Activated B cell treated with CpG ODN at 0.5 μM for 24 hours (primary cell): ENCODE results near the gene TBX20. TPM values are rescaled to one million over a fixed set of nuclear protein-coding genes. Genes with fewer than 3 reads are reported as not detected.

ENCODE experiments used
- ATAC-seq: fragments of 200-7000 bp; cut with Tn5 transposase; one replicate; pipeline ENCODE4 v1.10.0; 2021; ENCODE audit warnings: low read depth, mild to moderate bottlenecking, moderate library complexity
- CTCF ChIA-PET: fragments of 350-600 bp; sonication (Branson Sonifier 250); formaldehyde crosslinking; loops from one replicate; lab custom pipeline; 2021; ENCODE audit warnings: antibody characterized with exemption; lab: Charles Lee
- POLR2A ChIA-PET: fragments of 350-600 bp; sonication (Branson Sonifier 250); formaldehyde crosslinking; loops from one replicate; lab custom pipeline; 2021; ENCODE audit warnings: antibody characterized with exemption; lab: Charles Lee
- DNase-seq: peaks from one replicate; pipeline ENCODE4 v3.0.0; 2022
- H3K27ac Mint-ChIP-seq: one replicate; pipeline ENCODE4 v1.8.0; 2020; ENCODE audit warnings: mixed read lengths
- H3K27me3 Mint-ChIP-seq: one replicate; pipeline ENCODE4 v1.8.0; 2021; ENCODE audit warnings: mixed read lengths
- H3K36me3 Mint-ChIP-seq: one replicate; pipeline ENCODE4 v1.8.0; 2021; ENCODE audit warnings: low read depth, mixed read lengths
- H3K4me1 Mint-ChIP-seq: one replicate; pipeline ENCODE4 v1.8.0; 2021; ENCODE audit warnings: mixed read lengths
- H3K4me3 Mint-ChIP-seq: one replicate; pipeline ENCODE4 v1.8.0; 2020; ENCODE audit warnings: mild to moderate bottlenecking, mixed read lengths
- H3K9me3 Mint-ChIP-seq: one replicate; pipeline ENCODE4 v1.8.0; 2020; ENCODE audit warnings: mixed read lengths
- CTCF ChIP-seq: fragments of 200-600 bp; IDR thresholded peaks from one replicate; pipeline ENCODE4 v1.8.0; 2022; ENCODE audit warnings: antibody characterized with exemption, mild to moderate bottlenecking
- intact Hi-C: fragments of 100-400 bp; cut with micrococcal nuclease; formaldehyde crosslinking; loops from one replicate; pipeline ENCODE4 v1.15.1; 2024
- total RNA-seq: library from RNA; stranded (reverse); gene quantifications from 2 replicates; pipeline ENCODE4 v1.2.3, GENCODE V29; 2022

The TBX20 gene
- total RNA-seq, 1 donor from 2014 or later: 0.11 TPM

GRCh38 chr7:35258868-35259522 is 5.1 kb upstream of the TBX20 start:
- Mint-ChIP-seq H3K4me1 (peaks cover 8% of the 10 kb centered on the region), H3K9me3 (peaks cover 2% of the 10 kb centered on the region), H3K27ac (no peak overlapping the region), H3K36me3 (no peaks in the 10 kb centered on the region), H3K27me3 (peaks cover 73% of the 10 kb centered on the region), H3K4me3 (no peak overlapping the region)
- ChIA-PET CTCF (no interaction called here), POLR2A (no interaction called here)
- TF ChIP-seq CTCF: no peak
- DNase-seq (no peak), ATAC-seq (no peak)
- intact Hi-C loops: no loop called here

- no peak for TF ChIP-seq CTCF
- ChIA-PET CTCF (no interaction called here), POLR2A (no interaction called here)
- H3K9me3 Mint-ChIP-seq: peaks cover 2% of the 10 kb centered on the region
- H3K27me3 Mint-ChIP-seq: peaks cover 69% of the 10 kb centered on the region
- DNase-seq (no peak), ATAC-seq (no peak)
- intact Hi-C loops: no loop called here
- H3K36me3 Mint-ChIP-seq: no peaks in the 10 kb centered on the region
- peaks cover 12% of the 10 kb centered on the region for H3K4me1 Mint-ChIP-seq
- H3K27ac Mint-ChIP-seq: peak overlapping the region; percentile 46
- no peak overlapping the region for H3K4me3 Mint-ChIP-seq
Measured at GRCh38 chr7:35258125-35258867, 4.4 kb upstream of the TBX20 start.

GRCh38 chr7:35257251-35258124 is 3.6 kb upstream of the TBX20 start:
- no peaks in the 10 kb centered on the region for H3K36me3 Mint-ChIP-seq
- CTCF ChIA-PET: no interaction called here
- ATAC-seq (no peak), DNase-seq (no peak)
- no peak overlapping the region for H3K4me3 Mint-ChIP-seq
- no peak for TF ChIP-seq CTCF
- peaks cover 2% of the 10 kb centered on the region for H3K9me3 Mint-ChIP-seq
- peaks cover 16% of the 10 kb centered on the region for H3K4me1 Mint-ChIP-seq
- H3K27me3 Mint-ChIP-seq: peaks cover 71% of the 10 kb centered on the region
- POLR2A ChIA-PET: no interaction called here
- intact Hi-C loops: no loop called here
- H3K27ac Mint-ChIP-seq: no peak overlapping the region

GRCh38 chr7:35256256-35257175 is 2.6 kb upstream of the TBX20 start:
- CTCF ChIA-PET: no interaction called here
- Mint-ChIP-seq H3K27me3 (peaks cover 78% of the 10 kb centered on the region), H3K4me1 (peaks cover 16% of the 10 kb centered on the region), H3K27ac (no peak overlapping the region), H3K4me3 (no peak overlapping the region), H3K9me3 (peaks cover 2% of the 10 kb centered on the region), H3K36me3 (no peaks in the 10 kb centered on the region)
- ATAC-seq (no peak), DNase-seq (no peak)
- POLR2A ChIA-PET: no interaction called here
- no peak for TF ChIP-seq CTCF
- intact Hi-C loops: no loop called here
